Mononuclear cell (primary cell): ENCODE data around the gene PLCG1. TPM values are rescaled to one million over a fixed set of nuclear protein-coding genes. Genes with fewer than 3 reads are reported as not detected.

Experiments
- H3K27me3 ChIP-seq: 2 replicates; pipeline ENCODE4 v1.6.0; 2011; ENCODE audit warnings: low read length, control low read depth; ENCODE audit not compliant: insufficient read depth
- H3K4me1 ChIP-seq: 2 replicates; pipeline ENCODE4 v1.5.1; 2011; ENCODE audit warnings: mild to moderate bottlenecking, low read length, control low read depth; ENCODE audit not compliant: insufficient read depth
- H3K4me3 ChIP-seq: 2 replicates; pipeline ENCODE4 v1.5.1; 2011; ENCODE audit warnings: mild to moderate bottlenecking, low read length, moderate library complexity
- H3K9me3 ChIP-seq: 2 replicates; pipeline ENCODE4 v1.5.1; 2011; ENCODE audit warnings: low read depth, mild to moderate bottlenecking, control low read depth, low read length
- total RNA-seq: library from RNA; depleted of rRNA; stranded (reverse); fragments of >200 nt; gene quantifications from one replicate; pipeline ENCODE4 v1.2.3, GENCODE V29; 2012

Gene PLCG1
- total RNA-seq, 1 donor = 115 TPM

GRCh38 chr20:41135187-41135887 is 2.0 kb upstream of the PLCG1 start:
- H3K4me1 ChIP-seq = peaks cover 26% of the 10 kb centered on the region
- no peaks in the 10 kb centered on the region for H3K9me3 ChIP-seq
- H3K27me3 ChIP-seq = no peaks in the 10 kb centered on the region
- H3K4me3 ChIP-seq = no peak overlapping the region

DNA sequence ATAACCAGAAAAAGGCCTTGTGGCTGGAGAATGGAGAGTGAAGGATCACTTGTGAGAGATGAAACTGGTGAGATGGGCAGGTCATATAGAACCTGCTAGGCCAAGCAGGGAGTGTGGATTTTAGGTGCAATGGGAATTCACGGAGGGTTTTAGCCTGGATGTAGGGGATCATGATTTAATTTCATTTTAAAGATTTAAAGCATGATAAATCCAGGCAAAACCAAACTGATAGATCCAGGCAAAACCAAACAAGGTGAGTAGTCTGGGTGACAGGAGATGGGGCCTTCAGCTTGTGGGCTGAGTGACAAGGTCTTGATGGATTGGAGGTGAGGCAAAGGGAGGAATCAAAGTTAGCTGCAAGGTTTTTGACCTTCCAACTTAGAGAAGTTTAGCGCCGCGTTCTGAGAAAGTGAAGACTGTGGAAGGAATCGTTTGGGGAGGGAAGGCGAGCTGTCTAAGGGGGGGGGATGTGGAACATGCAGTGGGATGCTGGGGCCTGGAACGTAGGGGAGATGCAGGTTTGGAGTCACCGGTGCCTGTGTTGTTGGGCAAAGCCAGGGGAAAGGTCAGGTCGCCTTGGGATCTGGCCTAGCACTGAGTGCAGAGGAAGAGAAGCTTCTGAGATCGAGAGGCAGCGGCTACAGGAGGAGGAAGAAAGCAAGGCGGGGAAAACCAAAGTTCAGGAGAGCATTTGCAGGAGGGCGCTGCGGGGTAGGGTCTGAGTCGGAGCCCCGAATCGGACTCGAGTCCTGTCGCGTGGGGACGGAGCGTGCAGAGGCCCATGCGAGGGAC is 1.3 kb upstream of the PLCG1 start:
- H3K4me3 ChIP-seq = peak overlapping the region; percentile 76
- no peaks in the 10 kb centered on the region for H3K27me3 ChIP-seq
- peaks cover 33% of the 10 kb centered on the region for H3K4me1 ChIP-seq
- no peaks in the 10 kb centered on the region for H3K9me3 ChIP-seq

DNA sequence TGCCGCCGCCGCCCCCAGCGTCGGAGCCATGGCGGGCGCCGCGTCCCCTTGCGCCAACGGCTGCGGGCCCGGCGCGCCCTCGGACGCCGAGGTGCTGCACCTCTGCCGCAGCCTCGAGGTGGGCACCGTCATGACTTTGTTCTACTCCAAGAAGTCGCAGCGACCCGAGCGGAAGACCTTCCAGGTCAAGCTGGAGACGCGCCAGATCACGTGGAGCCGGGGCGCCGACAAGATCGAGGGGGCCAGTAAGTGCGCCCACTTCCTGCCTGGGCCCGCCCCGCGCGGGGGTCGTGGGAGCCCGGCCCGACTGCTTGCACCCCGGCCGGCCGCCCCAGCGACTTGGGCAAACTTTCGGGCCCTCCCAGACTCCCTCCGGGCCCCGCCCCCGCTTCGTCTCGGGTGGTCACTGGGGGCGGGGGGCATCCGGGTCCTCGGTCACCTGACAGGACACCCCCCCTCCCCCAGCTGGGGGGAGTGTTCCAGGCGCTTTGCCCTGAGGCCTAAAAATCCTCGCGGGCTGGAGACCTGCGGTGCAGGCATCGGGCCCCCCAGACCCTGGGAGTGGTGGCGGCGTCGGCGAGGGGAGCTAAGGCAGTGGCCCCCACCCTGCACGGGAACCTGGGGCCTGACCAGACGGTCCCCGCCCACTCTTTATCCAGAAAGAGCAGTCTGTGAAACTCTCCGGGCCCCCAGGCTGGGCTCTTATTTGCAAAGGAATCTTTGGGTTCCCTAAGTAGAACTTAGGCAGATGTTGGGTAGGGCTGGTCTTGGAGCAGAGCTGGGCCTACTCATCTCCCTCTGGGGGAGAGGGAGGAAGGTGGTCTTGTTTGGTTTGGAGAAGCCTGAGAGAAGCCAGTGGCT is 501 bp downstream of the PLCG1 start:
- peaks cover 46% of the 10 kb centered on the region for H3K4me1 ChIP-seq
- H3K4me3 ChIP-seq = peak overlapping the region; percentile 76
- no peaks in the 10 kb centered on the region for H3K9me3 ChIP-seq
- no peaks in the 10 kb centered on the region for H3K27me3 ChIP-seq

- Histone ChIP-seq H3K27me3 (no peaks in the 10 kb centered on the region), H3K4me3 (peak overlapping the region; percentile 76), H3K9me3 (no peaks in the 10 kb centered on the region), H3K4me1 (peaks cover 53% of the 10 kb centered on the region)
Observed at GRCh38 chr20:41138475-41139226, 1.3 kb downstream of the PLCG1 start.

GRCh38 chr20:41139227-41140093 is 2.1 kb downstream of the PLCG1 start:
- Histone ChIP-seq H3K27me3 (no peaks in the 10 kb centered on the region), H3K4me3 (peak overlapping the region; percentile 76), H3K4me1 (peaks cover 58% of the 10 kb centered on the region), H3K9me3 (no peaks in the 10 kb centered on the region)

GRCh38 chr20:41140226-41141133 is 3.1 kb downstream of the PLCG1 start:
- Histone ChIP-seq H3K4me3 (peak overlapping the region; percentile 18), H3K9me3 (no peaks in the 10 kb centered on the region), H3K27me3 (no peaks in the 10 kb centered on the region), H3K4me1 (peaks cover 68% of the 10 kb centered on the region)

- Histone ChIP-seq H3K9me3 (no peaks in the 10 kb centered on the region), H3K27me3 (no peaks in the 10 kb centered on the region), H3K4me1 (peaks cover 72% of the 10 kb centered on the region), H3K4me3 (no peak overlapping the region)
Observed at GRCh38 chr20:41141153-41141815, 3.9 kb downstream of the PLCG1 start.

DNA sequence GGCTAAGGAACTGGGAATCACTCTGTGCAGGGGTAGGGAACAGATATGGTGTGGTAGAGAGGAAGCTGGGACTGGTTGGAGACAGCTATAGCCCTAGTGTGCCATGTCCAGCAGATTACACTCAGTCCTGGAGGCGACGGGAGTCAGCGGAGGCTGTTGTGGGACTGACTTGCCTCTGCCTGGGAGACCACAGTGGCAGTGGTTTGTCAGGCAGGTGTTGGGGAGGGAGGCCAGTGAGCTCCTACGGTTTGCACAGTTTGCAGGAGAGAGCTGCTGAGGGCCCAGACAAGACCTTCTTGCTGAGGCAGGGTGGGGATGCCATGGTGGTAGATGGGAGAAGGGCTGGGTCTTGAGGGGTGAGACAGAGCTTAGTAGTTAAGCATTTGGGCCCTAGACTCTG is 4.9 kb downstream of the PLCG1 start:
- no peaks in the 10 kb centered on the region for H3K27me3 ChIP-seq
- no peaks in the 10 kb centered on the region for H3K9me3 ChIP-seq
- H3K4me1 ChIP-seq = peaks cover 77% of the 10 kb centered on the region
- H3K4me3 ChIP-seq = no peak overlapping the region

DNA sequence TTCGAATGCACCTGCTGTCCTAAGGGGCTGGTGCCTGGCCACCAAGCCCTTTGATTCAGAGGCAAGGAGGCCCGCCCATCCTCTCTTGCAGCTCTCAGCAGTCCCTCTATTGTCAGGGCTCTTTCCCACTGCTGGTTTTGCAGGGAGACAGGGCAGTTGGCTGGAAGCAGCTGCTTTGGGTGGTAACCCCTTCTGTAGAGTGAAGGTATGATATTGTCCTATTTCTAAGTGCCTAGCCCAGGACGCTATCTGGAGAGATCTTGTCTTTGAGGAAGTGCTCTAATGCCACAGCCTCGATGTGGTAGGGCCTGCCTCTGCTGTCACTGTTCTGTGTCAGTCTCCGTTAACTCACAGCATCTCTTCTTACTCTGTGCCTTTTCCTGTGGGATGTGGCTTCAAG is 5.6 kb downstream of the PLCG1 start:
- peaks cover 78% of the 10 kb centered on the region for H3K4me1 ChIP-seq
- H3K4me3 ChIP-seq = no peak overlapping the region
- no peaks in the 10 kb centered on the region for H3K27me3 ChIP-seq
- no peaks in the 10 kb centered on the region for H3K9me3 ChIP-seq

GRCh38 chr20:41143354-41143753 is 6.0 kb downstream of the PLCG1 start:
- Histone ChIP-seq H3K9me3 (no peaks in the 10 kb centered on the region), H3K4me1 (peaks cover 80% of the 10 kb centered on the region), H3K4me3 (no peak overlapping the region), H3K27me3 (no peaks in the 10 kb centered on the region)

DNA sequence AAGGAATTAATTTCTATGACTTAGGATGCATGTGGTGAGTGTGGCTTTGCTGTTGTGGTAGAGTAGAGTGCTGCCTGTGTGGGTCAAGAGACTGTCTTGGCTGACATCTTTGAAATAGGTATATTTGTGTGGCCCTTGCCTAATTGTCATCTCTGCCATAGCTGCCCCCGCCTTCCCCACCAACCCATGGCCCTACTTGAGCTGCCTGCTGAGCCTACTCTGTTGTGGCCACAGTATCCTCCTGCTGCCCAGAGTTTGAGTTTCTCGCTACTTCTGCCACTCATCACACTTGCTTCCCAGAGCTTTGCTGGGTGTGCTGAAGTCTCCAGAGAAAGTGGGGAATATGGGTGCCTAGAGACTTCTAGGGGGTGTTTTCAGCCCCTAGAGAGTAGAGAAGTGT is 8.0 kb downstream of the PLCG1 start:
- Histone ChIP-seq H3K27me3 (no peaks in the 10 kb centered on the region), H3K4me1 (peaks cover 92% of the 10 kb centered on the region), H3K4me3 (no peak overlapping the region), H3K9me3 (no peaks in the 10 kb centered on the region)

GRCh38 chr20:41145821-41146620 is 8.7 kb downstream of the PLCG1 start:
- Histone ChIP-seq H3K27me3 (no peaks in the 10 kb centered on the region), H3K4me1 (peaks cover 92% of the 10 kb centered on the region), H3K4me3 (no peak overlapping the region), H3K9me3 (no peaks in the 10 kb centered on the region)
